Colonic mucosa (tissue), 4 donors: Measurements from ENCODE around the gene ZNF579. TPM values are rescaled to one million over a fixed set of nuclear protein-coding genes. Genes with fewer than 3 reads are reported as not detected.

Experiments used
- DNase-seq: peaks from one replicate; pipeline ENCODE4 v3.0.0-alpha.2; 2020
- H3K27ac ChIP-seq: fragments of 200-600 bp; one replicate; pipeline ENCODE4 v1.8.0; 2021
- H3K27me3 ChIP-seq: fragments of 200-600 bp; one replicate; pipeline ENCODE4 v1.8.0; 2021
- H3K36me3 ChIP-seq: fragments of 200-600 bp; one replicate; pipeline ENCODE4 v1.8.0; 2021
- H3K4me1 ChIP-seq: fragments of 200-600 bp; one replicate; pipeline ENCODE4 v1.8.0; 2021; ENCODE audit warnings: mild to moderate bottlenecking
- H3K4me3 ChIP-seq: fragments of 200-600 bp; one replicate; pipeline ENCODE4 v1.8.0; 2021
- H3K9ac ChIP-seq, 2 donors: one replicate each; pipeline ENCODE4 v1.7.0; 2013; ENCODE audit warnings: control low read depth in 2 of 2, low read depth in 2 of 2, low read length in 2 of 2
- H3K9me3 ChIP-seq: fragments of 200-600 bp; one replicate; pipeline ENCODE4 v1.8.0; 2021
- intact Hi-C: fragments of 100-400 bp; cut with DNase I; formaldehyde crosslinking; loops from one replicate; pipeline ENCODE4 v1.14.1; 2022
- total RNA-seq, 2 donors: library from RNA; stranded (reverse); fragmentation: NEBNext Ultra II Directional in 1 of 2; extraction: Animal tissue kit (Norgen Biotek cat#: 25700) in 1 of 2; gene quantifications; one replicate each; pipeline ENCODE4 v1.2.1, GENCODE V29; 2021
- TF ChIP-seq, protein P1 (sequence below): fragments of 200-600 bp; IDR thresholded peaks from one replicate; pipeline ENCODE4 v1.8.0; 2022; ENCODE audit warnings: antibody characterized with exemption, mild to moderate bottlenecking
- donor health status: healthy.
- donor health status: DM: no; HTN: no; CAD: no.
- donor health status: DM: no; HTN: no; CAD: no.

Gene ZNF579
- total RNA-seq, 2 donors from 2014 or later: 8.0 to 8.7 TPM

DNA sequence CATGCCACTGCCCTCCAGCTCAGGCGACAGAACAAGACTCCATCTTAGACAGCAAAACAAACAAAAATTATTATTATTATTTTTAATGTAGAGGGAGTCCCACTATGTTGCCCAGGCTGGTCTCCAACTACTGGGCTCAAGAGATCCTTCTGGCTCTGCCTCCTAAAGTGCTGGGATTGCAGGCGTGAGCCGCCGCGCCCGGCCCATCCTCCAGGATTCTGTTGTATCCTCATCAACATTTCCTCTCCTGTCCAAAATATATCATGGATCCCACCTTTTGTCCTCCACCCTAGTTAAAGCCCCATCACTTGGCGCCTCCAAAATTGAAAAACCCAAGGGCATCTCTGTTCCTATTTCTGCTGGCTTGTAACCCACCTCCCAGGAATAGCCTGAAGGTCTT is 42.5 kb upstream of the ZNF579 start:
- Histone ChIP-seq H3K27ac (no peak overlapping the region), H3K9ac (no peak overlapping the region), H3K36me3 (no peaks in the 10 kb centered on the region), H3K4me1 (peaks cover 4% of the 10 kb centered on the region), H3K4me3 (no peak overlapping the region), H3K9me3 (no peaks in the 10 kb centered on the region), H3K27me3 (no peaks in the 10 kb centered on the region)
- intact Hi-C loops: no loop called here
- DNase-seq: no peak
- TF ChIP-seq, protein P1, sequence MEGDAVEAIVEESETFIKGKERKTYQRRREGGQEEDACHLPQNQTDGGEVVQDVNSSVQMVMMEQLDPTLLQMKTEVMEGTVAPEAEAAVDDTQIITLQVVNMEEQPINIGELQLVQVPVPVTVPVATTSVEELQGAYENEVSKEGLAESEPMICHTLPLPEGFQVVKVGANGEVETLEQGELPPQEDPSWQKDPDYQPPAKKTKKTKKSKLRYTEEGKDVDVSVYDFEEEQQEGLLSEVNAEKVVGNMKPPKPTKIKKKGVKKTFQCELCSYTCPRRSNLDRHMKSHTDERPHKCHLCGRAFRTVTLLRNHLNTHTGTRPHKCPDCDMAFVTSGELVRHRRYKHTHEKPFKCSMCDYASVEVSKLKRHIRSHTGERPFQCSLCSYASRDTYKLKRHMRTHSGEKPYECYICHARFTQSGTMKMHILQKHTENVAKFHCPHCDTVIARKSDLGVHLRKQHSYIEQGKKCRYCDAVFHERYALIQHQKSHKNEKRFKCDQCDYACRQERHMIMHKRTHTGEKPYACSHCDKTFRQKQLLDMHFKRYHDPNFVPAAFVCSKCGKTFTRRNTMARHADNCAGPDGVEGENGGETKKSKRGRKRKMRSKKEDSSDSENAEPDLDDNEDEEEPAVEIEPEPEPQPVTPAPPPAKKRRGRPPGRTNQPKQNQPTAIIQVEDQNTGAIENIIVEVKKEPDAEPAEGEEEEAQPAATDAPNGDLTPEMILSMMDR: no peak

DNA sequence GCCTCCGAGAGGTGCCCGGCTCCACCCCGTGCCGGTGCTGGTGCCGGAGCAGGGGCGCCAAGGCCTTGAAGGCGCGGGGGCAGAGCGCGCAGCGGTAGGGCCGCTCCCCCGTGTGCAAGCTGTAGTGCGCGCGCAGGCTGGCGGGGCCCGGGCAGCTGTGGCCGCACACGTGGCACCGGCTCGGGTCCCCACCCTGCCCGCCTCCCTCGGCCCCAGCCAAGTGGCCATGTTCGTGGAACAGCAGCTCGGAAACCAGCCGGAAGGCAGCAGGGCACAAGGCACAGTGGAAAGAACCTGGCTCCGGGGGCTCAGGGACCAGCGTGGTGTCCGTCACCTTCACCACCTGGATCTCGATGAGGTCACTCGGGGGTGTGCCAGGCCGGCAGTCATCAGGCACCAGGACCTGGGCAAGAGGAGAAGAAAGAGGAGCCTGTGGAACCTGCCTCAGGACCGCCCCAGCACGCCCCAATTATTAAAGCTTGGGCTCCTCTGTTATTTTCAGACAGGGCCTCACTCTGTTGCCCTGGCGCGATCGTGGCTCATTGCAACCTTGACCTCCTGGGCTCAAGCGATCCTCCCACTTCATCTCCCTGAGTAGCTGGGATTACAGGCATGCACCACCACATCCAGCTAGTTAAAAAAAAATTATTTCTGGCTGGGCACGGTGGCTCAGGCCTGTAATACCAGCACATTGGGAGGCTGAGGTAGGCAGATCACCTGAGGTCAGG is 41.8 kb upstream of the ZNF579 start:
- Histone ChIP-seq H3K9me3 (no peaks in the 10 kb centered on the region), H3K4me1 (peaks cover 4% of the 10 kb centered on the region), H3K36me3 (no peaks in the 10 kb centered on the region), H3K9ac (no peak overlapping the region), H3K27me3 (no peaks in the 10 kb centered on the region), H3K27ac (no peak overlapping the region), H3K4me3 (no peak overlapping the region)
- no peak for DNase-seq
- intact Hi-C loops: no loop called here
- TF ChIP-seq, protein P1: no peak

DNA sequence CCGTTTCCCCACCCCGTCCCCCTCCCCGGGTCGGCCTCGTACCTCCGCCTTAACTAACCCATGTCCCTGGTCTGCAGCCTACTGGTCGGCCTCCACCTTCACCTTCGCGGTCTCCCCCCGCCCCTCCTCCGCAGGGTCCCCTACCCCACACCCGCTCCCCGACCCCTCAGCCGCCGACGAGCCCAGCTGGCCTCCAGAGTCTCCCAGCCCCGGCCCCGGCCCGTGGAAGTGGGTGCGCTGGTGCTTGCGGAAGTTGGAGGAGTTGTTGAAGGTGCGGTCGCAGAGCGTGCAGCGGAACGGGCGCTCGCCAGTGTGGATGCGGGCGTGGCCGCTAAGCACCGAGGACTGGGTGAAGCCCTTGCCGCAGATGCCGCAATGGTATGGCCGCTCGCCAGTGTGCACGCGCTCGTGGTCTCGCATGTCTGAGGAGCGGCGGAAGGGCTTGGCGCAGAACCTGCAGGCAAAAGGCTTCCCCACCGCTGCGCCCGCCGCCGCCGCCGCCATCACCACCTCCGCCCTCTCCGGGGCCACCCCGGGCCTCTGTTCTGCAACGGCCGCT is 41.1 kb upstream of the ZNF579 start:
- DNase-seq: no peak
- Histone ChIP-seq H3K4me3 (no peak overlapping the region), H3K27me3 (no peaks in the 10 kb centered on the region), H3K36me3 (no peaks in the 10 kb centered on the region), H3K27ac (no peak overlapping the region), H3K4me1 (peaks cover 4% of the 10 kb centered on the region), H3K9me3 (no peaks in the 10 kb centered on the region), H3K9ac (no peak overlapping the region)
- intact Hi-C loops: no loop called here
- TF ChIP-seq, protein P1: no peak

DNA sequence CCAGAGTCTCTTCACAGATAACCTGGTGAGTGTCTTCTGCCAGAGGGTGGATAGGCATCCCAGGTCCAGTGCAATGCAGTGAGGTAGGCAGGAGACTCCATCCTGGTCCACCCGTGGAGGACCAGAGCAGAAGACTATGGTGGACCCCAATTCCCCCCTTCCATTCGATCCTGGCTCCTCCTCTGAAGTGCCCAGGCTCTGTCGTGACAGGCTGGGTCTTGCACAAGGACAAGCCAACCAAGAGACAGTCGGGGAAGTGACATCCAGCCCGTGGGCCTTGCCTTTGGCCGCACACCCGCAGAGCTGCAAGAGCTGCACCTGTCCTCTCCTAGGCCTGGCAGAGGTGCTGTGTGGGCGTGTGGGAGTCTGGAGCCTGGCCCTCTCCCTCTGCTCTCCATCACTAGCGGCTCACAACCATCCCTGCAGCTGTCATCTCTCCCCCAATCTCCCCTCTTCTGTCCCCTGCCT is 40.6 kb upstream of the ZNF579 start:
- TF ChIP-seq, protein P1: no peak
- Histone ChIP-seq H3K9me3 (no peaks in the 10 kb centered on the region), H3K27ac (no peak overlapping the region), H3K27me3 (no peaks in the 10 kb centered on the region), H3K4me1 (peaks cover 4% of the 10 kb centered on the region), H3K9ac (no peak overlapping the region), H3K36me3 (no peaks in the 10 kb centered on the region), H3K4me3 (no peak overlapping the region)
- DNase-seq: no peak
- intact Hi-C loops: no loop called here

DNA sequence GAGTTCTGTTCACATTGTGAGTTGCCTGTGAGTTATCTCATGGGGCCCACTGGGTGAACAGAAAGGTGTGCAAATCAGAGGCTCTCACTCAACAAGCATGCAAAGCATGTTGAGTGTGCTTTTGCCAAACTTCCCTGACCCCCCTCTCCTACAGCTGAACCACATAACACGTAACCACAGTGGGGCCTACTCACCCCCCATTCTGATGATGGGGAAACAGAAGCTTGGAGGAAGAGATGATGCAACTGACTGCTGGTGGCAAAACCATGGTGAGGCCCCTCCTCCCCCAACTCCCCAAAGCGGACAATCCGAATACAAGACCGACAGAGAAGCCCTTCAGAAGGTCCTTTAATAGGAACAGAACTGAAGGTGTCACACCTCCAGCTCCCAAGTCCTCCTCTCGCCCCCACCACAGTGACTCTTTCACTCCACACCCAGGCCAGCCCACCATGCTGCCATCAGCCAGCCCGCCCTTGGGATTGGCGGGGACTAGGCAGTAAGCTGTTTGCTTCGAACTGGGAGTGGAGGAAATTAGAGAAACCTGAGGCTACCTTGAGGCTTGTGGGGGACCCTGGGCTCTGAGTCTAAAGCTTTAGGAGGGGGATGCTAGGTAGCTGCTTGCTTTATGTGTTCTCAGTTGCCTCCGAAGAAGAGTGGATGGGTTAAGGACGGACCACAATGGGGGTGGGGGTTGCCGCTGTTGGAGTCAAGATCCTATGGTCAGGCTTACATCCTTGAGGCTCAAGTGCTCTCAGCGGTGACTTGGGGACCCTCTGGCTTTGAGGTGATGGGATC is 40.0 kb upstream of the ZNF579 start:
- Histone ChIP-seq H3K4me1 (peaks cover 4% of the 10 kb centered on the region), H3K9me3 (no peaks in the 10 kb centered on the region), H3K9ac (no peak overlapping the region), H3K27ac (no peak overlapping the region), H3K27me3 (no peaks in the 10 kb centered on the region), H3K4me3 (no peak overlapping the region), H3K36me3 (no peaks in the 10 kb centered on the region)
- TF ChIP-seq, protein P1: no peak
- intact Hi-C loops: no loop called here
- no peak for DNase-seq
